ENCODE data around the gene WNT2B.

WNT2B gene

DNA sequence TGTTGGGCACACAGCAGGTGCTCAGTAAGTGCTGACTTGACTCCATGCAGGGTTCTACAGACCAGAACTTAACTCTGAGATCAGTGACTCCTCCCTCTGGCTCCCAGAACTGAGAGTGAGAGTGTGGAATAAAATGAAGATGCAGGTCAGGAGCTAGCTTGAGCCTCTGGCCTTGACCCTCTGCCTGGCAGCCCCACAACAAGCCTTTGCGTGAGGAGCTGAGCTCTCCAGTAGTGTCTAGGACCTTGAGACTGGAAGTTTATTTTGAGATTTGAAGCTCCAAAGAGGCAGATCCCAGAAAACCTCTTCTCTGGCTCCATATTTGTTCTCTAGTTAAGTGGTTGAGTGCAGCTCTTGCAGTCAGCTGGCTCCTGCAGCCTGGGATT, 3.4 kb upstream of the WNT2B start:
- DNase-seq, result no peak

DNA sequence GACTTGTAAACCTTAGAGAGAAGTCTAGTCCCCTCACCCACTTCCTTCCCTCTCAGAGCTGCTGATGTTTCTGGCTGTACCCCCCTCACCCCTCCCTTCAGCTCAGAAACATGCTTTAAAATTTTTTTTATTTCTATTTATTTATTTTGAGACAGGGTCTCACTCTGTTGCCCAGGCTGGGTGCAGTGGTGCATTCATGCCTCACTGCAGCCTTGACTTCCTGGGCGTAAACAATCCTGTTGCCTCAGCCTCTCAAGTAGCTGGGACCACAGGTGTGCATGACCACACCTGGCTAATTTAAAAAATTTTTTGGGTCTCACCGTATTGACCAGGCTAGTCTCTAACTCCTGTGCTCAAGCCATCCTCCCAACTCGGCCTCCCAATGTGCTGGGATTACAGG, 2.9 kb upstream of the WNT2B start:
- DNase-seq, result no peak

DNA sequence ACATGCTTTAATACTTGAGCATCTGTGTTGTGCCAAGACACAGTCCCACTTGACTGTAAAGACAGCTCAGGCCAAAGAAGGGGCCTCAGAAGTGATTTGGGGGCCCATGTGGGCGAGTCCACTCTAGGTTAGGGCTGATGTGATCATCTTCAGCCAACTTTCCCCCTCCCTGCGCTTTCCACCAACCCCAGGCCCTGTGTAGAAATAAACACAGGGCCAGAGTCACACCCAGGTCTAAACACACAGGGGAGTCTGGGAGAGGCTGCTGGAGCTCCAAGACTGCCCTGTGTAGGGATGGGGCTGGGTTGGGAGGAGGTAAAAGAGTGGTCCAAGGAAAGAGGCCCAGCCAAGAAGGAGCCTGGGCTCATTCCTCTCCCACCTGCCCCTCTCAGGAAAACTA, 2.5 kb upstream of the WNT2B start:
- no peak for DNase-seq

DNA sequence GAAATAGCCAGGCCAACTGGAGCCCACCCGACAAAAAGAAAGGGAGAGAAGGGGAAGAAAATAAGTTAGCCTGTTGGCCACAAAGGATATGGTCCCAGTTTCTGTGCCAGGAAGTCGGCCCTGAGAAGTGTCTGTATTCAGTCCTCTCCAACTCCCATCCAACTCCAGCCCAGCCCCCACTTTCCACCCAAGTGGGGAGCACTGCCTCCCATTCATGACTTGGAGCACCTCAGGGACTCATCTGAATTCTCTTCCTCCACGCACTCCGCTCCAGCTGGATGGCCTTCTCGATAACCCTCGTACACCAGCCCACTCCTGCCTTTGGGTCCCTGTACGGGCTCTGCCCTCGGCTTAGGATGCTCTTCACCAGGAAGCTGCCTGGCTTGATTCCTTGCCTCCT, 2.0 kb upstream of the WNT2B start:
- no peak for DNase-seq

DNA sequence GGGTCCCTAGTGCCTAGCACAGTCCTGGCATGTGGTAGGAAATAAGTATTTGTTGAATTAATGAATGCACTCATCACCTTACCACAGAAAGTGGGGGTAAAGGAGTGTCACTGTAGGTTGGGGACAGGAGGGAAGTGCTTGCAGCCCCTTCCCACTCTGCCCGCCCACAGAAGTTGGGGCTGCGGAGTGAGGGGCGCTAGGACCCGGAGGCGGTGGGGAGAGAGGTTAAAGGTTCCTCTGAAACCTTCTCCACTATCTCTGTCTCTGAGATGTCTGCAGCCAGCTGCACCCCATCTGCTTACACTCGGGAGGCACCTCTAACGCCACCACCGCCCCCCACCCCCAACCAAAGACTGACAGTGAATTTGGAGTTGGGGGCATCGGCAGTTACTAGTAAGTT, 1.4 kb upstream of the WNT2B start:
- no peak for DNase-seq

DNA sequence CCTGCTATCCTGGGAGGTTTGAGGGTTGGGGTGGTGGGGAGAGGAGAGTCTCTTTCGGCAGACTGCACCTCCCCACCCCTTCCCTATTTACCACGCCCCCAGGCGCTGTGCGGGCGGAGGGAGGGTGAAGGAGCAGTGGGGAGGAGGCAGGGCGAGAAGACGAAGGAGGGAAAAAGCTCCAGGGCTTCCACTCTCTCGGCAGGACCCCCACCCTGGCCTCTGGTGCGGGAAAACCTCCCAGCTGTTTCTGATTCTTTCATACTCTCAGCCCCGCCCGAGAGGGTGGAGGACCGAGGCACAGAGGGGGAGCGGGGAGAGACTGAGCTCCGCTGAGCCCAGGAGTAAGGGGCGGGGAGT, 866 bp upstream of the WNT2B start:
- peak; percentile 22 to 27 for DNase-seq

DNA sequence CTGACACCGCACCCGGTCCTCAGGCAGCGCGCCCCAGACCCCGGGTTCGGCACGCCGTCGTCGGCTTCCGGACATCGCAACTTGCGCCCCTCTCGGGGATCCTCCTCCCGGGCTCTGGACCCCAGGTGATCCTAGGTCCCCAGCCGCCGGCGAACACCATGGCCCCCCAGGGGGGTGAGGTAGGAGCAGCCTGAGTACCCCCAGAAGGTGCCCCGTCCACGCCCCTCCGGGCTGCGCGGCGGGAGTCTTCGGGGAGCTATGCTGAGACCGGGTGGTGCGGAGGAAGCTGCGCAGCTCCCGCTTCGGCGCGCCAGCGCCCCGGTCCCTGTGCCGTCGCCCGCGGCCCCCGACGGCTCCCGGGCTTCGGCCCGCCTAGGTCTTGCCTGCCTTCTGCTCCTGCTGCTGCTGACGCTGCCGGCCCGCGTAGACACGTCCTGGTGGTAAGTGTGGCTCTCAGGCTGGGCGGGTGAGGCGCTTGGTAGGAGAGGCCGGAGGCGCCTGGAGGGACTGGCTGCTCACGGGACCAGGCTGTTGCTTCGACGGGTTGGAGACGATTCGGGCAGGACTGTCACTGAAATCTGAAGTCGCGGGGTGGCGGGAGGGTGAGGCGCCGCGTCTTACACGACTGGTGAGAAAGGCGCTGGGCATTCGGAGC, 367 bp downstream of the WNT2B start:
- DNase-seq, result peak in 1 of 2 experiments; percentile 10

DNA sequence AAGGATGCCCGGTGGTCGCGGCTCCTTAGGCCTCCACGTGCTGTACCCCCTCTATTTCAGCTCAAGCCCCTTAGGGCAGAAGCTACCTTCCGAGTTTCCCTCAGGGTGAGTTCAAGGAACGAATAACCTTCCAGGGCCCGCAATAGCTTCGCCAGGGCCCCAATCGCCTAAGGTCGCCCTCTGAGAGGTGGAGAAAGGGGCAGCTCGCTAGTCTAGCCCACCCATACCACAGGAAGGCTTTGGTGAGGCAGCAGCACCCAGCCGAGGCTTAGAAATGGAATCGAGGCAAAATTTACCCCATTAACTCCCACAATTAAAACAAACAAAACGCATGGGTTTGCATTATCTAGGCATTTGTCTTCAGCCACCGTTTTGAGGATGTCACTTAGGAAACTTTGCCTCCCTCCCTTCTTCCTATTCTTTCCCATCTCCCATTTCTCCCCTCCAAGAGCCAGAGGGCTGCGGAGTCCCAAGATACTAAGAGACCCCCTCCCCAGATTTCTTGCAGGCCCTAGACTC, 954 bp downstream of the WNT2B start:
- no peak for DNase-seq

DNA sequence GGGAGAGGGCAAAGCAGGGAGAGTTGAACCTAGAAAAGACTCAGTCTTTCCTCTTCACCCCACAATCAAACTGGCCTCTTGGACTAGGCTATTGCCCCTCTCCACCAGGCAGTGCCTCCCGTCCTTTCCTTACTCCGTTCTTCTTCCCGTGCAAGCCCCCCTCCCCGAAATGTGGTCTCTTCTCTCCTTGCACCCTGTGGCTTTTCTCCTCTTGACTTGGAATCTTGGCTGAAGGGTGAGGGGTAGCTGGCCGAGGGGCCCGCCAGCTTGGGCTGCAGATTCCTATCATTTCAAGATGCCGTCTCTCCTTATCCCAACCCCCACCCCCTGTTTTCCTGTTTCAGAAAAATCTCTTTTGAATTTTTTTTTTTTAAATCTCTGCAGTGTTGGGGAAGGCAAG, 1.6 kb downstream of the WNT2B start:
- no peak for DNase-seq

DNA sequence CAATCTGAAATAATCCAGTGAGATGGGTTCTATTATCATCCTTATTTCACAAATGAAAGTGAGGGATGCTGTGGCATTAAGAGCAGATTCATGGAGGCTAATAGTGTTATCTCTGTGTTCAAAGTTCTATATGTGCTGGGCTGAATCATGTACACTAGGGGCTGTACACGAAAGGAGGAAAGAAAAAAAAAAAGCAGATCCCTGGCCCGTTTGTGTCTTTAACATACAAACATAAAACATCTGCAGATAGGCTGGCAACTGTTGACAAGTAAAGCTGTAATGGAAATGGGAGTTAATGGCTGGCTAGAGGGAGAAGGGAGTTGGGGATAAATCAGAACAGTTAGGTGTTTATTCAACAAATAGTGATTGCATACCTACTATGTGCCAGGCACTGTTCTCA, 3.1 kb downstream of the WNT2B start:
- no peak for DNase-seq

DNA sequence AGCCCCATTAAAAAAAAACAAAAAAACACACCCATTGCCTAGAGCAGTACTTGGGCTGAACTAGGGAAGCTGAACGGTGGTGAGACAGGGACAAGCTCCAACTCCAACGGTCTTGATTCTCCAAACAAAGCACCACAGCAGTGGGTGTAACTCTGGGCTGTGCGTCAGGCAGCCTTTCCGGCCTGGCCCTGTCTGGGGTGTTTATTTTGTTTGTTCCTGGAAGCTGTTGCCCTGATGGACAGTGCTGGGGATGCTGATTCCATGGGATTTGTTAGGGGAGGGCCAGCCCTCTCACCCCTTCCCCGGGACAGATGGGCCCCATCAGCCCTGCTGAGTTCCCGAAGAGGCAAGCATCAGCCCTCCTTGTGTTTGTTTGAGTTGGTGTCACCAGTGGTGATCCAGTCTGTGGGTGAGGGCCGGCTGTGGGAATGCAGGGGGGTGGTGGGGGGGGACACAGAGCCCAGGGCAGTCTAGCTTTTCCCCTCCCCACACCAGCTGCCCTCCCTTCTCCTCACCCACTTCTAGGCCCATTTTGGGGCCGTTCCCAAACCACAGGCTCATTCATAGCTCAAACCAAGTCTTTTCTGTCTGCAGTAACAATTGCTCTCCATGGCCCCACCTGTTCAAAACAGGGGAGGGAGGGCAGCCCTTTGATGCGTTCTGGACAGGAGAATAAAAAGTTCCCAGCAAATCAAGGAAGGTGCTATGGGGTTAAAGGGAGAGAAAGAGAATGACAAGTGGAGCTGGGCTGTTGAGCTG, 4.5 kb downstream of the WNT2B start:
- no peak for DNase-seq

DNA sequence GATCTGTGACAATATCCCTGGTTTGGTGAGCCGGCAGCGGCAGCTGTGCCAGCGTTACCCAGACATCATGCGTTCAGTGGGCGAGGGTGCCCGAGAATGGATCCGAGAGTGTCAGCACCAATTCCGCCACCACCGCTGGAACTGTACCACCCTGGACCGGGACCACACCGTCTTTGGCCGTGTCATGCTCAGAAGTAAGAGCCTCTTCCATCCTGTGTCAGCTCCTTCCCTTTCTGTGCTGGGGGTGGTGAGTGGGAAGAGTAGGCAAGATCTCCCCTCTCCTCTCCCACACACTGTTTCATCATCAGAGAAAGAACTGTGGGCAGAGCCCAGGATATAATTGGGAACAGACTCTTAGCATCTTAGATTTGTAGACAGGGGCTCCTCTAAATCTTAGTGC, 6.1 kb downstream of the WNT2B start:
- DNase-seq, result no peak

DNA sequence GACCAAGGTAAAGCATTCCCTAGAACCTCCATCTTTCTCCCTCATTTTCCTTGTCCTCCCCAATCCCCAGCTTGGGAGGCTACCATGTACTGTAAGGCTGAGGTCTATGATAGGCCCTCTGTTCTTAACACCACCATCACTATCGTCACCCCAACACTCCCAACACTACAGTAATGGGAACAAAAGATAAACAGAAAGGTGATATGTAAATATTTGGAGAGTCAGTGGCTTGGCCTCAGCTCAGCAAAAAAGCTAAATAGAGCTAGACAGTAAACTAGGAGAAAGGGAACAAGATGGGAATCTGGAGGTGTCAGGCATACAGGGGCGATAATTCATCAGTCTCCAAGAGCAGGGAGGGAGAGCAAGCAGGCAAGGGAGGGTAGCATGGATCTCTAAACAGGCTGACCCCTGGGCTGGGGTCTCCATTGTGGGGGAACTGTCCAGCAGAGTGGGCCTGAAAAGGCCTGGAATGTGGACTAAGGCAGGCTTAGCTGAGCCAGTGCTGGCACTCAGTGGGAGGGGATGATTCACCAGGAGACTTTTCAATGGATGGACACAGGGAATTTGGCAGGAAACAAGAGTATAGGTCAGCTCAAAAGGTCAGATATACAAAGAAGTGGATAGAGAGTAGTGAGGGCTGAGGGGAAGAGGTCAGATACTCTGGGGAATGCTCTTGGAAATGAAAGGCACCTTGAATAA, 6.7 kb downstream of the WNT2B start:
- DNase-seq, result no peak

DNA sequence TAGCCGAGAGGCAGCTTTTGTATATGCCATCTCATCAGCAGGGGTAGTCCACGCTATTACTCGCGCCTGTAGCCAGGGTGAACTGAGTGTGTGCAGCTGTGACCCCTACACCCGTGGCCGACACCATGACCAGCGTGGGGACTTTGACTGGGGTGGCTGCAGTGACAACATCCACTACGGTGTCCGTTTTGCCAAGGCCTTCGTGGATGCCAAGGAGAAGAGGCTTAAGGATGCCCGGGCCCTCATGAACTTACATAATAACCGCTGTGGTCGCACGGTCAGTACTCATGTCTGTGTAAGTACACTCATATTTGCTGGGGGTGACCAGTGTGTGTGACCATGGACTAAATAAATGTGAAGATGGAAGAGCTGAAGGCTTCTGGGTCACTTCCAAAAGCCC, 7.4 kb downstream of the WNT2B start:
- no peak for DNase-seq

DNA sequence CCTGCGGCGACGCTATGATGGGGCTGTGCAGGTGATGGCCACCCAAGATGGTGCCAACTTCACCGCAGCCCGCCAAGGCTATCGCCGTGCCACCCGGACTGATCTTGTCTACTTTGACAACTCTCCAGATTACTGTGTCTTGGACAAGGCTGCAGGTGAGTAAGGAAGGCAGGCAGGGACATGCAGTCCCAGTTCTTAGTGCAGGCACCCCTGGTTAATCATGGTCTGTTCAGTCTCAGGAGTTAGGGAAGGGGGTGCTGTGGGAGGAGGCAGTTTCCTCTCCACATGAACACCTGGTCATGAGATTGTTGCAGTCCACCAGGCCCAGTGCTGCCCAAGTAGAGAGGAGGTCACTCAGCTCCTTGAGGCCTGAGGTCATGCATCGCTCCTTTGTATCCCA, 8.5 kb downstream of the WNT2B start:
- no peak for DNase-seq

DNA sequence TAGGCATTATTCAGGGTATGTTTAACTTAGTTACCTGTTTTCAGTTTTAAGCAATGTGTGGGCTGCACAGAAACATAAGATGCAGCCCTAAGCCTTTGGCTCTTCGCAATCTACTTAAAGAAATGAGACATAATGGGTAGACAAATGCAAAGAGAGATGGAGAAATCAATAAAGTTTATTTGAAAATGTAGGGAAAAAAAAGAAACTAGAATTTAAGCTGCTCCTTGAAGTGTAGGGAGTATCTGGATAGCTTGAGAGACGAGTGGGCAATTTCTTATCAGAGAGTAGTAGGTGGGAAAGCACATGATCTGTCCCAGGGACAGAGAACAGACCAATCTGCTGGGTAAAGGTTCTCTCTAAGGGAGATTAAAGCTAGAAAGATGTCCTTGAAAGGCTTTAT, 8.9 kb downstream of the WNT2B start:
- no peak for DNase-seq

DNA sequence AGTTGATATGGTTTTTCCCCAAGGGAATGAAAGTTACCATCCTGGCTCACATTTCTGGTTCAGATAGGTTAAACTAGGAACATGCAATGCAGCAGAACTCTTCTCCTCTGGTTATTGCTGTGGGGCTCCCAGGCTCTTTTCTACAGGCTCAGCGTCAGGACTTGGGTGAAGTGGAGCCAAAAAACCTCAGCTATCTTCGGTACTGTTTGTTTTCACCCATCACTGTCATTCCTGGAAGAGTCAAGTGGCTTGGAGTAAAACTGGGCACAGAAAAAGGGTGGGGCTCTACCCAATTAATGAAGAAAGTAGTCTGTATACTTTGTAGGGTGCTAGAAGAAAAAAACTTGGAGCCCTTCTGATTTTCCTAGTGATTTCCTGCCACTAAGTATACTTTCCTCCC, 9.4 kb downstream of the WNT2B start:
- no peak for DNase-seq

DNA sequence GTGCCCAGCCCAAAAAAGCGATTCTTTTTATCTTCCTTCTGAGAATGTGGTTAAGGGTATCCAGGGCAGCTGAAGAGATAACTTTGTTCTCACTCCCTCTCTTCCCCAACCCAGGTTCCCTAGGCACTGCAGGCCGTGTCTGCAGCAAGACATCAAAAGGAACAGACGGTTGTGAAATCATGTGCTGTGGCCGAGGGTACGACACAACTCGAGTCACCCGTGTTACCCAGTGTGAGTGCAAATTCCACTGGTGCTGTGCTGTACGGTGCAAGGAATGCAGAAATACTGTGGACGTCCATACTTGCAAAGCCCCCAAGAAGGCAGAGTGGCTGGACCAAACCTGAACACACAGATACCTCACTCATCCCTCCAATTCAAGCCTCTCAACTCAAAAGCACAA, 11.4 kb downstream of the WNT2B start:
- DNase-seq, result no peak

DNA sequence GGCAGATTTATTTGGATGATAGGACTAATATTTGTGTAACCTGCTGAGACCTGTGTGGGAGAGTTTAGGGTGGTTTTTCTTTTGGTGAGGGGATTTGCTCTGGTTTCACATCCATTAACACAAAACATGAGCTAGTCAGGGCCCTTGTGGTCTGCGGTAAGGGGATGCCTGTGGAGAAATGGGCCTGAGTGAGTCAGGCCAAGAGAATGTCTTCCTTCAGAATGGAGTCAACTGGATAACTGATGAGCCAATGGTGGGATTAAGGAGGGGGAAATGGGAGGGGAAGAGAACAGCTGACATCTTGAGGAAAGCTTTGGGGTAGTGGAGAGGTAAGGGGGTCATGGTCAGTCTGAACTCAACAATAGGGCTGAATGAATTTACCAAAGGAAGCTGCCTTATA, 13.9 kb downstream of the WNT2B start:
- no peak for DNase-seq

DNA sequence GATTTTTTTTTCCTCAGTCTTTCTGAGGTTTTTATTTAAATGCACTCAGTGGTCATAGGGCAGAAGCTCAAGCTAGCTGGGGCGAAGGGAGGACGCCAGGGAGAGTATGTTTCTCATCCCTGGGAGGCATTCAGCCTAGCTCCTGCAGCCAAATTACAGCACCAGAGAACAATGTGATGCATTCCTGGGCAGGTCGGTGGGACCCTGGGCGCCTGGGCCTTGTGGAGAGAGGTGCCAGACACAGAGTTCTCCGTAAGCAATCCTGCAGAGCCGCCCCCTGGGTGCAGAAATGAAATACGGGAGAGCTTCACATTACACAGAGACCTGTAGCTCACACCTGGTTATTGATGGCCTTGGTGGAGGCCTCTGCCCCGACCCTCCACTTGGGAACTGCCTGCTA, 15.5 kb downstream of the WNT2B start:
- no peak for DNase-seq

DNA sequence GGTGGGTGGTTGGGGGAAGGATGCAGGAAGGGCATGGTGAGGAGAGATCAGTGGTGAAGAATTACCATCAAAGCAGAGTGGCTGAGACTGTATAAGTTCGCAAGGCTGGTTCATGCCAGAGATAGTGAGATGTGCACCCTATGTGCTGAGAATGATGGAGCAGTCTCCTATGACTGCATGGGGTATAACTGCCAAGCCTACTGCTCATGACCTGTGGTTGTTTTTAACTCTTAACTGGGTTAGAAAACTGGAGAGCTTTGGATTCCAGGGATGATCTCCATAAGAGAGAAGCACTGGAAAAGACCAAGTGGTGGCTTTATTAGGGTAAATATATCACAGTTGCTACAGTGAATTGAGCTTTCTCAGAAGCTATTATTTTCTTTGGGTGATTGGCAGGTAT, 16.2 kb downstream of the WNT2B start:
- no peak for DNase-seq

DNA sequence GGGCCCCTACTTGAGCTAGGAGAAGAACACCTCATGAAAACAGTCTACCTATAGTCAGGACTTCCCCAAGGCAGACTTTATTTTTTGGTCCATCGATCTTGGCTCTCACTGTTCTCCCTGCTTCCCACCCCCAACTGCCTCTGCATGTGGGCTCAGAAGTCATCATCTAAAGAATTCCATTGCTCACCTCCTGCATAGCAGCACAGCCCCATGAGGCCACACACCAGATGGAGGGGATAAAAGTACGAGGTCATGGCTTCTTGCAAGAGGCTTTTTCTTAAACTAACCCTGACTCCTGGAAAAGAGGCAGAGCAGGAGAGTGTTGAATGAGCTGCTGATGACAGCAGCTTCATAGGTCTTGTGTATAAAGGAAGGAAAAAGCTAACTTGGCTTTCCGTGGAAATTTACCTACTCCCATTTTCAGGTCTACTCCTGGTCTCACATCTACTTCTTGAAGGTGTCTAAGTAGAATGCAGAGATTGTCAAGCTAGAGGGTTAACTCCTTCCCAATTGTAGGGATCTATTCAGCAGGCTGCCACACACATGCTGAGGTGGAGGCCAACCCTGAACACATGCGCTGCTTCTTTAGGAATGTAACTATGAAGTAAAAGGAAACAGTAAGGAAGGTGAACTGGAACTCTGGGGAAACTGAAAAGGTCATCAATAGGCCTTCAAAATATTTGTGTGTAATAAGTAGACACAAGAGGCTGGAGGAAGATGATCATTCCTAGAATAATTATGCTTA, 18.7 kb downstream of the WNT2B start:
- no peak for DNase-seq

DNA sequence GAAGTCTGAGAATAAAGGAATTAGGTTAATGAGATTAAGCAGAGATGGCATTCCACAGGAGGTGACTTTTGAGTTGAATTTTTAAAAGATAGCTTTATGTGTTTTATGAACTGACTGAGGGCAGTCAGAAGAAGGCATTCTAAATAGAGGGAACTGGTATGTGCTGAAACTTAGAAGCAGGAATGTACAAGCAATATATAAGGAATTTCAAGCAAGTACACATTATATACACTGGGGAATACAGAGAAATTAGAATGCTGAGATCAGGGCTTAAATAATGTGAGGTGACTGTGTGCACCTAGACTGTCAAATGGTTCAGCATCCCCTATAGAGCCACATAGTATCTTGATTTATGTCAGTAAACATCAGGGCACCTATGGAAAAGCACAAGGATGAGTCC, 19.3 kb downstream of the WNT2B start:
- no peak for DNase-seq

DNA sequence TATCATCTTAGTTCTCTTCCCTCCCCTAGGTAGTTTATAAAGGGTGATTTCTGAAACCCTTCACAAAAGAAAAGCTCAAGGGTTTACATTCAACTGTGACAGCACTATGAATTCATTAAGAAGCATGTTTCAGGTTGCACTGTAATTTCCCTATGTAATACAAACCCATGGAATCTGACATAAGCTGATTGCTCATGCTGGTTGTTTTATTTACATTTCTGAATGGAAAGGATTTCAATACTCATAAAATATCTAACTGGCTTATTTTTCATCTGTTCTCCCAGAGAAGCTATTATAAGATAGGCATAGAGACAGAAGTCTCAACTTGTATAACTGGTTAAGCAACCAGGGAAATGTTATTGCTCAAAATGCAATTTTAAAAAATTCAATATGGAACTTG, 20.5 kb downstream of the WNT2B start:
- no peak for DNase-seq

Data from activated CD4-positive, alpha-beta T cell treated with anti-CD3 and anti-CD28 coated beads, Interleukin-2, amount 50 U/mL, for 4 hours (primary cell).